ENCODE data around the gene TMEM107. TPM values are rescaled to one million over a fixed set of nuclear protein-coding genes. Genes with fewer than 3 reads are reported as not detected.
A peak's percentile ranks its signal among the peaks of the same experiment; 100 is the strongest.
"Not testable (repeated sequence)": the region's sequence is repeated elsewhere in the genome, so short reads cannot be mapped to it uniquely, and the experiment has no call there.

TMEM107 gene
- 30.6 TPM for total RNA-seq (ENCODE audit: insufficient read depth, low replicate concordance)

GRCh38 chr17:8176197-8176940 lies at the start of gene TMEM107:
TSS of gene TMEM107 (minus strand) at chr17:8176380. CDS start at chr17:8176286, 94 bp downstream.
- DNase-seq (ENCODE audit: low spot score): peak; percentile 94

GRCh38 chr17:8224891-8225812 lies 49.0 kb upstream of the TMEM107 start:
- no peak for DNase-seq (ENCODE audit: low spot score)

GRCh38 chr17:8223356-8224126 lies 47.4 kb upstream of the TMEM107 start:
- peak; percentile 63 for DNase-seq (ENCODE audit: low spot score)

GRCh38 chr17:8222630-8223355 lies 46.6 kb upstream of the TMEM107 start:
- peak; percentile 96 for DNase-seq (ENCODE audit: low spot score)

- no peak for DNase-seq (ENCODE audit: low spot score)
Observed at GRCh38 chr17:8222380-8222629, 46.1 kb upstream of the TMEM107 start.

- DNase-seq (ENCODE audit: low spot score): peak; percentile 98
Observed at GRCh38 chr17:8221663-8222379, 45.6 kb upstream of the TMEM107 start.

- peak; percentile 98 for DNase-seq (ENCODE audit: low spot score)
Observed at GRCh38 chr17:8220783-8221662, 44.8 kb upstream of the TMEM107 start.

GRCh38 chr17:8214000-8214399 lies 37.8 kb upstream of the TMEM107 start:
- not testable (repeated sequence) for DNase-seq (ENCODE audit: low spot score)

GRCh38 chr17:8212312-8213180 lies 36.4 kb upstream of the TMEM107 start:
- DNase-seq (ENCODE audit: low spot score): no peak

- no peak for DNase-seq (ENCODE audit: low spot score)
Observed at GRCh38 chr17:8210761-8211458, 34.7 kb upstream of the TMEM107 start.

GRCh38 chr17:8209907-8210760 lies 34.0 kb upstream of the TMEM107 start, which contains the start of gene AURKB:
TSS of gene AURKB (minus strand) at chr17:8210575. CDS start at chr17:8210224, 351 bp downstream.
- DNase-seq (ENCODE audit: low spot score): peak; percentile 99

- no peak for DNase-seq (ENCODE audit: low spot score)
Observed at GRCh38 chr17:8206536-8206935, 30.4 kb upstream of the TMEM107 start.

- DNase-seq (ENCODE audit: low spot score): no peak
Observed at GRCh38 chr17:8204761-8205555, 28.8 kb upstream of the TMEM107 start.

GRCh38 chr17:8192070-8192815 lies 16.1 kb upstream of the TMEM107 start:
- DNase-seq (ENCODE audit: low spot score): peak; percentile 96

- no peak for DNase-seq (ENCODE audit: low spot score)
Observed at GRCh38 chr17:8190506-8190905, 14.3 kb upstream of the TMEM107 start.

Data from umbilical cord (tissue), 2 donors.